Esophagus muscularis mucosa (tissue), 3 donors: ENCODE data around the gene TBC1D17.

Experiments
- CTCF ChIP-seq, 3 experiments: fragments of 200-600 bp in 2 of 3; fragments of 450-650 bp in 1 of 3; sonication (generic) in 2 of 3; IDR thresholded peaks; one replicate each; pipeline ENCODE4 v1.5.1; 2017 to 2019; ENCODE audit warnings: antibody characterized with exemption in 3 of 3, mild to moderate bottlenecking in 2 of 3, moderate library complexity in 1 of 3
- EP300 ChIP-seq: sonication (generic); formaldehyde crosslinking; IDR thresholded peaks from one replicate; pipeline ENCODE4 v1.6.1; 2017; ENCODE audit warnings: antibody characterized with exemption

DNA sequence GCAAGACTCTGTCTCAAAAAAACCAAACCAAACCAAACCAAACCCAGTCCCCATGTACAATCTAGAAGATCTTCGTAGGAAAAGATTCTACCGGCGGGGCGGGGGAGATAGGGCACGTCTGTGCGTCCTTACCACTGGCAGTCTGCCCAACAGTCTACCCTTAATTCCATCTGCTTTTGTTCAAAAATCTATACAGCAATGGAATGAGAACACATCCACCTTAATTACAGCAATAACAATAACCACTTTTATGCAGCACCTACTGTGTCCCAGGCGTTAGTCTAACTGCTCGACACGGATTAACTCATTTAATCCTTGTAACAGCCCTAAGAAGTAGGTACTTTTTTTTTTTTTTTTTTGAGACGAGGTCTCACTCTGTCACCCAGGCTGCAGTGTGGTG lies 49.0 kb downstream of the TBC1D17 start:
- TF ChIP-seq CTCF (IDR thresholded peaks at IDR 0.05) (no peak), EP300 (no peak)
